GM12878 (cell line): ENCODE measurements around the gene ACSL3. TPM values are rescaled to one million over a fixed set of nuclear protein-coding genes. Genes with fewer than 3 reads are reported as not detected.

Experiments used
- ATAC-seq: fragments of 200-7000 bp; cut with Tn5 transposase; 3 replicates; pipeline ENCODE4 v1.9.1; 2020; ENCODE audit warnings: mild to moderate bottlenecking, moderate library complexity
- BruUV-seq: library from RNA; stranded (reverse); fragments of 400-500 nt; replicated peaks from 2 replicates; lab custom pipeline; 2021; lab: Mats Ljungman, UMichigan
- CTCF ChIA-PET: fragments of 300-600 bp; sonication (Branson Sonifier 250); formaldehyde crosslinking; extraction: SDS; loops from one replicate; lab custom pipeline; 2021; ENCODE audit warnings: inconsistent platforms; lab: Yijun Ruan, JAX
- POLR2A ChIA-PET: fragments of 350-600 bp; formaldehyde crosslinking; extraction: SDS; loops from one replicate; lab custom pipeline; 2021; ENCODE audit warnings: inconsistent platforms; lab: Charles Lee
- RAD21 ChIA-PET: fragments of 300-600 bp; sonication (Branson Sonifier 250); formaldehyde crosslinking; loops from one replicate; lab custom pipeline; 2023; ENCODE audit warnings: antibody characterized with exemption; ENCODE audit not compliant: unreplicated experiment; lab: Charles Lee
- SMC1A ChIA-PET: fragments of 300-600 bp; sonication (Branson Sonifier 250); formaldehyde crosslinking; loops from one replicate; lab custom pipeline; 2023; ENCODE audit not compliant: unreplicated experiment, uncharacterized antibody; lab: Charles Lee
- DNase-seq: peaks from one replicate; pipeline ENCODE4 v3.0.0-alpha.2; 2011; ENCODE audit warnings: low read depth, low spot score
- FAIRE-seq: peaks from 3 replicates; lab custom pipeline; 2011; peaks lifted over from hg19 to GRCh38; lab: Jason Lieb, UNC
- H2AFZ ChIP-seq: 2 replicates; pipeline ENCODE4 v1.6.0; 2011; ENCODE audit warnings: low read depth, low read length, control low read depth; ENCODE audit not compliant: control insufficient read depth
- H3K27ac ChIP-seq: 2 replicates; pipeline ENCODE4 v1.5.1; 2011; ENCODE audit warnings: control low read depth; ENCODE audit not compliant: control insufficient read depth, insufficient read depth
- H3K27me3 ChIP-seq, 2 experiments: replicated peaks in 1 of 2; 2 replicates each; pipeline versions ENCODE4 v1.6.0 to v1.6.1; 2011; ENCODE audit warnings: low read length in 1 of 2; ENCODE audit not compliant: control insufficient read depth in 2 of 2, insufficient read depth in 2 of 2
- H3K36me3 ChIP-seq, 2 experiments: 2 replicates each; pipeline ENCODE4 v1.5.1; 2011; ENCODE audit warnings: low read length in 1 of 2; ENCODE audit not compliant: control insufficient read depth in 2 of 2, insufficient read depth in 2 of 2
- H3K4me1 ChIP-seq: 2 replicates; pipeline ENCODE4 v1.6.1; 2011; ENCODE audit warnings: mild to moderate bottlenecking, low read length, moderate library complexity, mixed read lengths; ENCODE audit not compliant: control insufficient read depth, insufficient read depth
- H3K4me2 ChIP-seq: 2 replicates; pipeline ENCODE4 v1.6.0; 2011; ENCODE audit warnings: control low read depth; ENCODE audit not compliant: control insufficient read depth, insufficient read depth
- H3K4me3 ChIP-seq: fragments of 200-600 bp; sonication (generic); 2 replicates; pipeline ENCODE4 v1.5.1; 2016
- H3K79me2 ChIP-seq: 2 replicates; pipeline ENCODE4 v1.6.0; 2011; ENCODE audit warnings: low read length; ENCODE audit not compliant: control insufficient read depth, insufficient read depth
- H3K9ac ChIP-seq: 2 replicates; pipeline ENCODE4 v1.8.0; 2011; ENCODE audit warnings: low read length, control low read depth, mixed read lengths; ENCODE audit not compliant: control insufficient read depth, insufficient read depth
- H3K9me3 ChIP-seq: replicated peaks from 3 replicates; pipeline ENCODE4 v1.5.1; 2011; ENCODE audit warnings: mild to moderate bottlenecking, low read length; ENCODE audit not compliant: control insufficient read depth, insufficient read depth
- H4K20me1 ChIP-seq: 2 replicates; pipeline ENCODE4 v1.6.0; 2011; ENCODE audit not compliant: control insufficient read depth, insufficient read depth
- BACH1 ChIP-seq: fragments of 450-650 bp; IDR thresholded peaks from 2 replicates; pipeline ENCODE4 v1.6.1; 2017; ENCODE audit warnings: mild to moderate bottlenecking, borderline replicate concordance
- CBX3 ChIP-seq: fragments of 200-600 bp; sonication (generic); IDR thresholded peaks from 2 replicates; pipeline ENCODE4 v1.6.1; 2016; ENCODE audit warnings: low read depth, borderline replicate concordance
- EGR1 ChIP-seq, 2 experiments: IDR thresholded peaks; 1 replicate in 1 of 2; 2 replicates in 1 of 2; pipeline ENCODE4 v1.6.1; 2011 to 2012; ENCODE audit warnings: low read depth in 2 of 2, low read length in 2 of 2, borderline replicate concordance in 1 of 2, mild to moderate bottlenecking in 1 of 2, moderate library complexity in 1 of 2
- GABPA ChIP-seq: IDR thresholded peaks from 2 replicates; pipeline ENCODE4 v1.6.1; 2014; ENCODE audit warnings: antibody characterized with exemption, low read depth, mild to moderate bottlenecking, inconsistent platforms
- IKZF1 ChIP-seq: fragments of 450-650 bp; conservative IDR thresholded peaks from 2 replicates; pipeline ENCODE4 v1.6.1; 2017; ENCODE audit warnings: antibody characterized with exemption, mild to moderate bottlenecking
- MEF2B ChIP-seq: fragments of 450-650 bp; IDR thresholded peaks from 2 replicates; pipeline ENCODE4 v1.6.1; 2018; ENCODE audit warnings: mild to moderate bottlenecking, moderate library complexity; ENCODE audit not compliant: partially characterized antibody, poor library complexity, severe bottlenecking
- MLLT1 ChIP-seq: fragments of 450-650 bp; IDR thresholded peaks from 2 replicates; pipeline ENCODE4 v1.6.1; 2016; ENCODE audit warnings: mild to moderate bottlenecking
- MYB ChIP-seq: fragments of 150-350 bp; IDR thresholded peaks from 2 replicates; pipeline ENCODE4 v1.6.1; 2014; ENCODE audit warnings: mild to moderate bottlenecking, low read depth, low read length, borderline replicate concordance
- SKIL ChIP-seq: fragments of 450-650 bp; IDR thresholded peaks from 2 replicates; pipeline ENCODE4 v1.6.1; 2017; ENCODE audit warnings: mild to moderate bottlenecking, low read depth, inconsistent platforms; ENCODE audit not compliant: poor library complexity, severe bottlenecking
- SMAD5 ChIP-seq: IDR thresholded peaks from 2 replicates; pipeline ENCODE4 v1.6.1; 2016; ENCODE audit warnings: antibody characterized with exemption, low read depth
- SPI1 ChIP-seq: IDR thresholded peaks from 2 replicates; pipeline ENCODE4 v1.6.1; 2011; ENCODE audit warnings: low read depth, mild to moderate bottlenecking, low read length, moderate library complexity, borderline replicate concordance; ENCODE audit not compliant: insufficient read depth
- ZBED1 ChIP-seq: IDR thresholded peaks from 2 replicates; pipeline ENCODE4 v1.6.1; 2016; ENCODE audit warnings: borderline replicate concordance
- ZNF207 ChIP-seq: fragments of 450-650 bp; IDR thresholded peaks from 2 replicates; pipeline ENCODE4 v1.6.1; 2014; ENCODE audit warnings: antibody characterized with exemption, mild to moderate bottlenecking, borderline replicate concordance
- ZNF24 ChIP-seq: fragments of 450-650 bp; IDR thresholded peaks from 2 replicates; pipeline ENCODE4 v1.6.1; 2017; ENCODE audit warnings: antibody characterized with exemption, mild to moderate bottlenecking
- ZNF592 ChIP-seq: fragments of 450-650 bp; IDR thresholded peaks from 2 replicates; pipeline ENCODE4 v1.6.1; 2017; ENCODE audit warnings: mild to moderate bottlenecking, moderate library complexity
- WGBS: methylation state at CpG from one replicate; pipeline ENCODE4 v1.1.6; 2016; ENCODE audit warnings: low lambda C conversion rate; ENCODE audit not compliant: insufficient replicate concordance, insufficient coverage; ENCODE audit errors: missing lambda C conversion rate; 5-methylcytosine and 5-hydroxymethylcytosine counted together
- in situ Hi-C: fragments of 300-500 bp; cut with MboI; formaldehyde crosslinking; loops from 9 replicates; pipeline ENCODE4 v1.14.3; 2018; ENCODE audit warnings: mixed read lengths
- intact Hi-C: fragments of 100-400 bp; cut with micrococcal nuclease; formaldehyde crosslinking; loops from one replicate; pipeline ENCODE4 v1.14.2; 2022; ENCODE audit not compliant: unreplicated experiment
- polyA plus RNA-seq, 11 experiments: library from polyadenylated mRNA; depleted of rRNA in 4 of 11; unstranded in 6 of 11; stranded (reverse) in 5 of 11; fragments of >200 nt; fragmentation: Nextera tagmentation in 4 of 11; fragmentation: Illumina TruSeq in 1 of 11; extraction: Ambion mirVana in 4 of 11; extraction: Trizol in 1 of 11; gene quantifications; 1 replicate in 1 of 11; 2 replicates in 10 of 11; pipeline versions ENCODE4 v1.2.1 to v1.2.3, GENCODE V29; 2011 to 2016; ENCODE audit warnings: inconsistent platforms in 2 of 11, missing spikeins in 2 of 11, low read depth in 1 of 11
- total RNA-seq, 4 experiments: library from RNA; depleted of rRNA in 3 of 4; stranded (reverse); fragments of >200 nt in 3 of 4; fragmentation: Illumina TruSeq in 1 of 4; extraction: Trizol in 1 of 4; gene quantifications; 2 replicates each; pipeline versions ENCODE4 v1.2.1 to v1.2.3, GENCODE V29; 2013 to 2021

Gene ACSL3
- total and polyA plus RNA-seq, 10 of the 15 experiments (the other 5 are each of a cell fraction or from before 2014, with no cell fraction given), result 15.6 to 83.9 (median 56.7) TPM

GRCh38 chr2:222935688-222936298, 75.0 kb downstream of the ACSL3 start (continued):
- no peak for TF ChIP-seq ZNF592
- no peak for TF ChIP-seq MEF2B
- no peak for TF ChIP-seq ZNF207
- no peak for TF ChIP-seq SMAD5
- TF ChIP-seq MLLT1, result no peak
- TF ChIP-seq MYB, result no peak

GRCh38 chr2:222936705-222937104, 75.9 kb downstream of the ACSL3 start:
- Histone ChIP-seq H3K9me3 (peaks cover 6% of the 10 kb centered on the region), H3K79me2 (no peaks in the 10 kb centered on the region), H4K20me1 (no peaks in the 10 kb centered on the region), H3K4me3 (no peak overlapping the region), H2AFZ (no peak overlapping the region), H3K4me1 (no peaks in the 10 kb centered on the region), H3K27me3 (no peaks in the 10 kb centered on the region), H3K27ac (no peak overlapping the region), H3K4me2 (no peak overlapping the region), H3K36me3 (peaks cover 0 to 22% of the 10 kb centered on the region in 2 experiments), H3K9ac (no peak overlapping the region)
- FAIRE-seq, result no peak
- ChIA-PET SMC1A (no interaction called here), CTCF (no interaction called here), POLR2A (no interaction called here), RAD21 (no interaction called here)
- BruUV-seq, result no TSS peak
- intact Hi-C loops, result no loop called here
- no peak for ATAC-seq
- in situ Hi-C loops, result no loop called here
- 98% methylated on average over 7 of the region's 7 CpGs for WGBS
- DNase-seq, result no peak
- no peak for TF ChIP-seq BACH1
- no peak for TF ChIP-seq SKIL
- TF ChIP-seq SPI1, result no peak
- TF ChIP-seq GABPA, result no peak
- TF ChIP-seq ZNF24, result no peak
- TF ChIP-seq EGR1 (IDR thresholded peaks at IDR 0.05; ENCODE audit: borderline replicate concordance in 1 of 2, low read depth in 2 of 2, low read length in 2 of 2), result no peak
- no peak for TF ChIP-seq IKZF1
- TF ChIP-seq ZBED1, result no peak
- TF ChIP-seq CBX3, result no peak
